ENCODE measurements around the gene RSBN1L. TPM values are rescaled to one million over a fixed set of nuclear protein-coding genes. Genes with fewer than 3 reads are reported as not detected.

RSBN1L gene
- polyA plus RNA-seq, 1 experiment = 14.0 TPM

- POLR2A ChIA-PET = no interaction called here
These were observed 126.0 kb downstream of the RSBN1L start for GRCh38 chr7:77822269-77822668.

GRCh38 chr7:77823787-77824186 is 127.5 kb downstream of the RSBN1L start:
- no peak overlapping the region for H3K4me3 ChIP-seq (ENCODE audit: low read depth, low read length)
- no peak for DNase-seq (ENCODE audit: low read depth, low spot score)
- CTCF ChIA-PET = no interaction called here
- H3K27me3 ChIP-seq (ENCODE audit: control insufficient read depth, insufficient read depth, low read length) = no peaks in the 10 kb centered on the region
- TF ChIP-seq CTCF (IDR thresholded peaks at IDR 0.05; ENCODE audit: low read depth, low read length) = no peak
- H3K9me3 ChIP-seq (ENCODE audit: control insufficient read depth, insufficient read depth, low read length) = peaks cover 24% of the 10 kb centered on the region
- POLR2A ChIA-PET = no interaction called here
- no peak overlapping the region for H3K27ac ChIP-seq (ENCODE audit: low read depth, low read length)

More at GRCh38 chr7:77822269-77822668, 126.0 kb downstream of the RSBN1L start:
- peaks cover 27% of the 10 kb centered on the region for H3K9me3 ChIP-seq (ENCODE audit: control insufficient read depth, insufficient read depth, low read length)
- no peaks in the 10 kb centered on the region for H3K27me3 ChIP-seq (ENCODE audit: control insufficient read depth, insufficient read depth, low read length)
- TF ChIP-seq CTCF (IDR thresholded peaks at IDR 0.05; ENCODE audit: low read depth, low read length) = no peak
- no peak overlapping the region for H3K27ac ChIP-seq (ENCODE audit: low read depth, low read length)
- CTCF ChIA-PET = no interaction called here
- no peak for DNase-seq (ENCODE audit: low read depth, low spot score)
- H3K4me3 ChIP-seq (ENCODE audit: low read depth, low read length) = no peak overlapping the region

GRCh38 chr7:77824636-77825035 is 128.4 kb downstream of the RSBN1L start:
- DNase-seq (ENCODE audit: low read depth, low spot score) = no peak
- Histone ChIP-seq H3K27ac (ENCODE audit: low read depth, low read length) (no peak overlapping the region), H3K27me3 (ENCODE audit: control insufficient read depth, insufficient read depth, low read length) (no peaks in the 10 kb centered on the region), H3K4me3 (ENCODE audit: low read depth, low read length) (no peak overlapping the region), H3K9me3 (ENCODE audit: control insufficient read depth, insufficient read depth, low read length) (peaks cover 24% of the 10 kb centered on the region)
- no peak for TF ChIP-seq CTCF (IDR thresholded peaks at IDR 0.05; ENCODE audit: low read depth, low read length)
- ChIA-PET CTCF (no interaction called here), POLR2A (no interaction called here)

- no peak for DNase-seq (ENCODE audit: low read depth, low spot score)
- Histone ChIP-seq H3K4me3 (ENCODE audit: low read depth, low read length) (no peak overlapping the region), H3K9me3 (ENCODE audit: control insufficient read depth, insufficient read depth, low read length) (peaks cover 19% of the 10 kb centered on the region), H3K27me3 (ENCODE audit: control insufficient read depth, insufficient read depth, low read length) (no peaks in the 10 kb centered on the region), H3K27ac (ENCODE audit: low read depth, low read length) (no peak overlapping the region)
- POLR2A ChIA-PET = no interaction called here
- CTCF ChIA-PET = no interaction called here
- no peak for TF ChIP-seq CTCF (IDR thresholded peaks at IDR 0.05; ENCODE audit: low read depth, low read length)
These were observed 128.9 kb downstream of the RSBN1L start for GRCh38 chr7:77825131-77825530.

- no peak overlapping the region for H3K4me3 ChIP-seq (ENCODE audit: low read depth, low read length)
- CTCF ChIA-PET = no interaction called here
These were observed 130.0 kb downstream of the RSBN1L start for GRCh38 chr7:77826300-77826699.

More at GRCh38 chr7:77826300-77826699, 130.0 kb downstream of the RSBN1L start:
- no peak for DNase-seq (ENCODE audit: low read depth, low spot score)
- Histone ChIP-seq H3K9me3 (ENCODE audit: control insufficient read depth, insufficient read depth, low read length) (peaks cover 15% of the 10 kb centered on the region), H3K27me3 (ENCODE audit: control insufficient read depth, insufficient read depth, low read length) (no peaks in the 10 kb centered on the region), H3K27ac (ENCODE audit: low read depth, low read length) (no peak overlapping the region)
- no peak for TF ChIP-seq CTCF (IDR thresholded peaks at IDR 0.05; ENCODE audit: low read depth, low read length)
- POLR2A ChIA-PET = no interaction called here

Measured in AG04450 (cell line).